Spinal cord (tissue), 10 donors: ENCODE results near the gene ATP4B. TPM values are rescaled to one million over a fixed set of nuclear protein-coding genes. Genes with fewer than 3 reads are reported as not detected.

Experiments used
- DNase-seq, 6 donors: peaks; one replicate each; pipeline versions ENCODE4 v3.0.0 to v3.0.0-alpha.2; 2013 to 2015; ENCODE audit warnings: low spot score in 6 of 6, low read depth in 4 of 6
- H3K27ac ChIP-seq: one replicate; pipeline ENCODE4 v1.5.1; 2013; ENCODE audit warnings: low read depth, low read length, control low read depth
- H3K27me3 ChIP-seq: one replicate; pipeline ENCODE4 v1.6.1; 2013; ENCODE audit warnings: low read length; ENCODE audit not compliant: control insufficient read depth, insufficient read depth
- H3K36me3 ChIP-seq: one replicate; pipeline ENCODE4 v1.6.1; 2013; ENCODE audit warnings: low read length; ENCODE audit not compliant: control insufficient read depth, insufficient read depth
- H3K4me1 ChIP-seq: one replicate; pipeline ENCODE4 v1.6.1; 2013; ENCODE audit warnings: low read length; ENCODE audit not compliant: control insufficient read depth, insufficient read depth
- H3K4me3 ChIP-seq: one replicate; pipeline ENCODE4 v1.5.1; 2013; ENCODE audit warnings: low read depth, low read length, control low read depth
- H3K9me3 ChIP-seq: one replicate; pipeline ENCODE4 v1.6.1; 2013; ENCODE audit warnings: low read length; ENCODE audit not compliant: control insufficient read depth, insufficient read depth
- WGBS: methylation state at CpG from one replicate; pipeline ENCODE4 v1.1.5; 2013; ENCODE audit warnings: missing lambda C conversion rate; ENCODE audit not compliant: insufficient coverage; 5-methylcytosine and 5-hydroxymethylcytosine counted together
- polyA plus RNA-seq, 2 donors: library from polyadenylated mRNA; unstranded; fragments of 120-200 nt; gene quantifications; one replicate each; pipeline ENCODE4 v1.2.1, GENCODE V29; 2013; ENCODE audit not compliant: insufficient read length in 2 of 2
- total RNA-seq, 2 donors: library from RNA; depleted of rRNA in 1 of 2; stranded (reverse); fragments of 120-200 nt in 1 of 2; fragments of >200 nt in 1 of 2; gene quantifications; one replicate each; pipeline versions ENCODE4 v1.2.3 to v1.2.4, GENCODE V29; 2013 to 2014
- donor health status: healthy.

ATP4B gene
- total and polyA plus RNA-seq, 4 donors: 0.20 to 2.6 (median 1.3) TPM

DNA sequence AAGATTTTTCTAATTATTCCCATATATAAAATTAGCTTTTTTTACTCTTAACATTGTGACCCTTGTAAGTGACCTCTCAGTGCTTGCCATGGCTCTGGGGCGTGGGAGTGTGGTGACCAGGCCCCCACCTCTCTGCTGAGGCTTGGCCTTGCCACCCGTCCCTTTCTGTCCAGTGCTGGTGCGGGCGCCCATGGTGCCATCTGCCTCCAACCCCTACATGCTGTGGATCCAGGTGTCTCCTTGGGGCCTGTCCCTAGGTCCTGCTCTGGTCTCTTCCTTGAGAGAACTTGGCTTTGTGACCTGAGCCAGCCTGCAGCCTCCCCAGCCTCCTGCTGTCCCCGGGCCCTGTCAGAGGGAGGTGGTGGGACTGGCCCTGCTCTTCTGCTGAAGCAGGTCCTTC, 46.0 kb downstream of the ATP4B start:
- Histone ChIP-seq H3K36me3 (peaks cover 75% of the 10 kb centered on the region), H3K27ac (no peak overlapping the region), H3K4me3 (no peak overlapping the region), H3K27me3 (no peaks in the 10 kb centered on the region), H3K9me3 (no peaks in the 10 kb centered on the region), H3K4me1 (peaks cover 8% of the 10 kb centered on the region)
- WGBS: 96% methylated on average over 5 of the region's 5 CpGs
- DNase-seq: no peak

- Histone ChIP-seq H3K9me3 (no peaks in the 10 kb centered on the region), H3K27ac (no peak overlapping the region), H3K4me1 (peaks cover 4% of the 10 kb centered on the region), H3K4me3 (no peak overlapping the region), H3K36me3 (peaks cover 82% of the 10 kb centered on the region), H3K27me3 (no peaks in the 10 kb centered on the region)
- no peak for DNase-seq
- 95% methylated on average over 16 of the region's 19 CpGs for WGBS
Observed at GRCh38 chr13:113610266-113610665, 47.7 kb downstream of the ATP4B start.

DNA sequence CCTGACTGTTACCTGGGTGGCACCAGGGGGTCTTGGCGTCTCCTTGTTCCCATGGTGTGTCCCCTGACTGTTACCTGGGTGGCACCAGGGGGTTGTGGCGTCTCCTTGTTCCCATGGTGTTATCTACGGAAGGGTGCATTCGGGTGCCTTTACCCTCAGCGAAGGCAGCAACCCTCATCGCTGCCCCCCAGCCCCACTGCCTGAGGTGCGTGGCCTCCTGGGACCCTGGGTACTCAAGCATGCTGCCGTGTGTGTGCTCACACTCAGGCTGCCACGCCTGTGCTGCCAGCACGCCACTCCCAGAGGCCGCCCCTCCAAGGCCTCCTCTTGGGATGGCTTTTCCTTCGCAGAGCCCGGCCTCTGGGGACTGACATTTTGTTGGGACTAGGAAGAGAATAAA, 48.4 kb downstream of the ATP4B start:
- Histone ChIP-seq H3K27me3 (no peaks in the 10 kb centered on the region), H3K4me1 (peaks cover 4% of the 10 kb centered on the region), H3K36me3 (peaks cover 80% of the 10 kb centered on the region), H3K27ac (no peak overlapping the region), H3K4me3 (no peak overlapping the region), H3K9me3 (no peaks in the 10 kb centered on the region)
- no peak for DNase-seq
- WGBS: 89% methylated on average over 13 of the region's 13 CpGs

DNA sequence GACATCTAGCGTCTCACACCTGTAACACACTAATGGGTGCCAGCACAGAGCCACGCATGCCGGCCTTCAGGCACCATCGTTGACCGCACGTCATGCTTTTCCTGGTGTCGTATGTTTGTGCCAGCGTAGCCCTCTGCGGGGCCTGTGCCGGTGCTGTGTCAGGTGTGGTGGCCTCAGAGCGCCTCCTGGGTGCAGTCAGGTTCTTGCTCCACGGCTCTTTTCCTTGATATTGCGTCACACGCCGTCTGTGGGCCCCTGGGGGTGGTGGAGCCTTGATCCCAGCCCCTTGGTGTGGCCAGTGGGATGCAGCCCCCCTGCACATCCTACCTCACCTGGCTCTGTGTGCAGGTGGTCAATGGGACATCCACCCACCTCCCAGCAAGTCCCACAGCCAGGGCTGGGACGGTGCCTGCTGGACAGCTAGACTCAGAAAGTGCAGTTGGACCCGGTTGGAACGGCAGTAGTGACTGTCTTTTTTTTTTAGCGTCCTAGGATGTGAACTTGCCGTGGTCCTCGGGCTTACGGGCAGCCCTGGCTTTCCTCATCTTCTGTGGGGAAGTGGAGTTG, 48.9 kb downstream of the ATP4B start:
- Histone ChIP-seq H3K4me3 (no peak overlapping the region), H3K4me1 (peaks cover 4% of the 10 kb centered on the region), H3K27me3 (no peaks in the 10 kb centered on the region), H3K9me3 (no peaks in the 10 kb centered on the region), H3K36me3 (peaks cover 77% of the 10 kb centered on the region), H3K27ac (no peak overlapping the region)
- no peak for DNase-seq
- WGBS: 95% methylated on average over 21 of the region's 22 CpGs

DNA sequence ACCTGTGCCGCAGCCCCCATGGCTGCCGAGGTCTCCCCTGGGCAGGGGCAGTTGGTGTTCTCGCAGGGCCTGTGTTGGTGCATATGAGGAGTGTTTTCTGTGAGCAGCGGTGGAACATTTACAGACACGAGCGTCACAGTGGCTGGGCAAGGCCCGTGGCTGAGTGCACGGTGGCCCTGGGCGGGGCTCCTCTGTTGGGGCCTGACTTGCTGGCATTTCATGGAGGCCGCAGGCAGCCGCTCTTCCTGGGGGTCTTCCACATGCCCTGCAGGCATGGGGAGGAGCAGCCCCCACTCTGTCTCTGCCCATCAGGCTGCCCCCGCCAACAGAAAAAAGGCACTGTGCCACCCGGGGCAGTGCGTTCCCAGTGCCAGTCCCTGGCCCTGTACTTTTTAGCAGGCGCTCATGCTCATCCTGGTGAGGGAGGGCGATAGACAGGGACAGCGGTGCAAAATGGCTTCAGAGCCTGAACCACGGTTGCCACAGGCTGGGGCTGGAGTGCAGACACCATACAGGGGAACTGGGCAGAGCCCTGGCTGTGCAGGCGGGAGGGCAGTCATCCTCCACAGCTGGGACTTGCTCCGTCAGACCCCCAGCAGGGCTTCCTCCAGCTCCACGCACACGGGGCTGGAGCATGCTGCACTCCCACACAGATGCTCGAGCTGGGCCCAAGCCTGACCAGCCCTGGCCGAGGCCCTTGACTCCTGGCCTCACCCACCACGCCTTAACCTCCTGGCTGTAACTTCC, 49.9 kb downstream of the ATP4B start:
- no peak overlapping the region for H3K4me3 ChIP-seq
- peaks cover 71% of the 10 kb centered on the region for H3K36me3 ChIP-seq
- WGBS: 89% methylated on average over 25 of the region's 25 CpGs
- no peaks in the 10 kb centered on the region for H3K9me3 ChIP-seq
- peaks cover 5% of the 10 kb centered on the region for H3K4me1 ChIP-seq
- no peak overlapping the region for H3K27ac ChIP-seq
- DNase-seq: no peak
- no peaks in the 10 kb centered on the region for H3K27me3 ChIP-seq

GRCh38 chr13:113607056-113607888, 50.7 kb downstream of the ATP4B start:
- Histone ChIP-seq H3K4me3 (no peak overlapping the region), H3K27ac (no peak overlapping the region), H3K27me3 (no peaks in the 10 kb centered on the region), H3K36me3 (peaks cover 68% of the 10 kb centered on the region), H3K9me3 (no peaks in the 10 kb centered on the region), H3K4me1 (peaks cover 11% of the 10 kb centered on the region)
- no peak for DNase-seq
- WGBS: 82% methylated on average over 28 of the region's 28 CpGs

DNA sequence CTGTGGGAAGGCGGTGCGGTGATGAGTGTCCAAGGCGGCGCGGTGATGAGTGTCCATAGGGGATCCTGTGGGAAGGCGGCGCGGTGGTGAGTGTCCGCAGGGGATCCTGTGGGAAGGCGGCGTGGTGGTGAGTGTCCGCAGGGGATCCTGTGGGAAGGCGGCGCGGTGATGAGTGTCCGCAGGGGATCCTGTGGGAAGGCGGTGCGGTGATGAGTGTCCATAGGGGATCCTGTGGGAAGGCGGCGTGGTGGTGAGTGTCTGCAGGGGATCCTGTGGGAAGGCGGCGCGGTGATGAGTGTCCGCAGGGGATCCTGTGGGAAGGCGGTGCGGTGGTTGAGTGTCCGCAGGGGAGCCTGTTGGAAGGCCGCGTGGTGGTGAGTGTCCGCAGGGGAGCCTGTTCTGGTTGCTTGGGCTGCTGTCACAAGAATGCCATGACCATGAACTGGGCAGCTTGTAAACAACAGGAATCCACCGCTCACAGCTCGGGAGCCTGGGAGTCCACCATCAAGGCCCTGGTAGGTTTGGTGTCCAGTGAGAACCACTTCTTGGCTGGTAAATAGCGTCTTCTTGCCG, 52.0 kb downstream of the ATP4B start:
- Histone ChIP-seq H3K4me1 (peaks cover 13% of the 10 kb centered on the region), H3K4me3 (no peak overlapping the region), H3K9me3 (no peaks in the 10 kb centered on the region), H3K36me3 (peaks cover 64% of the 10 kb centered on the region), H3K27me3 (no peaks in the 10 kb centered on the region), H3K27ac (no peak overlapping the region)
- 98% methylated on average over 34 of the region's 34 CpGs for WGBS
- DNase-seq: no peak

- Histone ChIP-seq H3K4me1 (peaks cover 13% of the 10 kb centered on the region), H3K9me3 (peaks cover 1% of the 10 kb centered on the region), H3K36me3 (peaks cover 67% of the 10 kb centered on the region), H3K4me3 (no peak overlapping the region), H3K27me3 (no peaks in the 10 kb centered on the region), H3K27ac (no peak overlapping the region)
- DNase-seq: no peak
- 98% methylated on average over 7 of the region's 8 CpGs for WGBS
Observed at GRCh38 chr13:113605461-113605860, 52.5 kb downstream of the ATP4B start.

DNA sequence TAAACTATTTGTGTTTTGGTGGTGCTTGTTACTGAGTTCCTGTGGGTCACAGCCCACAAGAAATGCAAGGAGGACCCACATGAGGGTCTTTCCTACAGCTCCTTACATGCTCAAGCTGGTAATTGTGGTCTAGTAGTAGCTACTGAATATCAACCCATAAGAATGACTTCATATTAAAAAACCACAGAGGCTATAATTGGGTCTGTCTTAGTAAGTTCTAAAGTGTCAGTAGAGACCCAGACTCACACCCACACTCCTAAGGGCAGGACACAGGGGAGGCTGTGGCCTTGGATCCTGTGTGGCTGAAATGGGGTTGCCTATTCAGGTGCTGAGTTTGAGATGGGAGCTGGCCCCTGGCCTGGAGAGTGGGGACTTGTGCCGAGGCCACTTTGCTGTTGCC, 53.8 kb downstream of the ATP4B start:
- Histone ChIP-seq H3K4me3 (no peak overlapping the region), H3K36me3 (peaks cover 67% of the 10 kb centered on the region), H3K27me3 (no peaks in the 10 kb centered on the region), H3K9me3 (peaks cover 2% of the 10 kb centered on the region), H3K4me1 (peaks cover 10% of the 10 kb centered on the region), H3K27ac (no peak overlapping the region)
- DNase-seq: no peak
- 92% methylated on average over 1 of the region's 1 CpG for WGBS
